EH (cell line): ENCODE measurements around the gene CLEC14A.

ENCODE experiments used
- DNase-seq: peaks from one replicate; pipeline ENCODE4 v3.0.0-alpha.2; 2015; ENCODE audit warnings: low read depth

CLEC14A gene

GRCh38 chr14:38205949-38206665, 49.8 kb downstream of the CLEC14A start:
- peak; percentile 18 for DNase-seq

GRCh38 chr14:38205119-38205813, 50.6 kb downstream of the CLEC14A start:
- DNase-seq, result peak; percentile 28

GRCh38 chr14:38204719-38205115, 51.2 kb downstream of the CLEC14A start:
- no peak for DNase-seq
